Activated gamma-delta T cell (primary cell): ENCODE measurements around the gene MEIS2.
"Not testable (repeated sequence)": the region's sequence is repeated elsewhere in the genome, so short reads cannot be mapped to it uniquely, and the experiment has no call there.

Experiments
- DNase-seq: peaks from one replicate; lab custom pipeline; 2025; lab: John Stamatoyannopoulos, UW

MEIS2 gene

DNA sequence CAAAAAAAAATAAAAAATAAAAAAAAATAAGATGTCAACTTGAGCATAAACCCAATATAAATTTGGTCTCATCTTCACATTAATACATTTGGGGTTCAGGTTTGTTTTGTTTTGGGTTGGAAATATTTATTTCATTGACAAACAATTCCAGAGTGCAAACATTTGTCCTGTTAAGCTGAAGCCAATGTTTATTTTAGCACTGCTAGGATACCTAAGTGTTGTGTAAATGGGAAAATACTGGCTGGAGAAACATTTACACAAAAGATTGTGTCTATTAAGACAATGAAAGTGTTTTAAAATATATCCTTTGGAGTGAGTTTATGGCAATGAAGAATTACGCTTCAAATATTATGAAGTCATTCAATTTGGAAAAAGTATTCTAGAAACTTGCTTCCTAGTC is 91.1 kb downstream of the MEIS2 start:
- DNase-seq: no peak

DNA sequence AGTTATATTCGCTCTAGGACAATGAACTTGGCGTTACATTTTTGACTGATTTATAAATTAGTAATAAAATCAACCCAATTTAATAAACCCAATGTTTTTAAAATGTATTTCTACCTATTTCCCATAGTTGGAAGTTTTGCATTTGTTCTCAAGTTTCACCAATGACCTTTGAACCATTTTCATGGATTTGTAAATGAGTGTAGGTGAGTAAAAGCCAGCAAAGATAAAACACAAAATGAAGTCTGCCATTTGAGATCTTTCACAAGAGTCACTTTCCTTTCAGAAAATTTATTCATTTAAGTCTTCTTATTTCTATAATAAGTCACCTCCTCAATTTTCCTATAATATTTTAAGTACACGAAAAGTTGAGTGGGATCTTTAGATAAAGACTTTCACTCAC is 92.1 kb downstream of the MEIS2 start:
- no peak for DNase-seq

DNA sequence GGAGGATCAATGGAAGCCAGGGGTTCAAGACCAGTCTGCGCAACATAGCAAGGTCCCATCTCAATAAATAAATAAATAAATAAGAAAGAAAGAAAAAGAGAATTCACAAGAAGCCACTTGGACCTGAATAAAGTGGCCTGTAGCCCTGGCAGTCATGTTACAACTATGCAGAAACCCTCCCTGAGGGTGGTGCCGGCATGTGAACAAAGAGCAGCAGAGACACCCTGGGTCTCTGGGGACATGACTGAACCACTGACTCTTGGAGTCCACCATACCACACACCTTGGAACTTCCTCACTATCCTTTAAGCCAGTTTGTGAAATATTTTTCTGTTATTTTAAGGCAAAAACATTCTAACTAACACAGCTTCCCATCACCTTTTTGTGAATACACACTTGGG is 93.0 kb downstream of the MEIS2 start:
- no peak for DNase-seq

DNA sequence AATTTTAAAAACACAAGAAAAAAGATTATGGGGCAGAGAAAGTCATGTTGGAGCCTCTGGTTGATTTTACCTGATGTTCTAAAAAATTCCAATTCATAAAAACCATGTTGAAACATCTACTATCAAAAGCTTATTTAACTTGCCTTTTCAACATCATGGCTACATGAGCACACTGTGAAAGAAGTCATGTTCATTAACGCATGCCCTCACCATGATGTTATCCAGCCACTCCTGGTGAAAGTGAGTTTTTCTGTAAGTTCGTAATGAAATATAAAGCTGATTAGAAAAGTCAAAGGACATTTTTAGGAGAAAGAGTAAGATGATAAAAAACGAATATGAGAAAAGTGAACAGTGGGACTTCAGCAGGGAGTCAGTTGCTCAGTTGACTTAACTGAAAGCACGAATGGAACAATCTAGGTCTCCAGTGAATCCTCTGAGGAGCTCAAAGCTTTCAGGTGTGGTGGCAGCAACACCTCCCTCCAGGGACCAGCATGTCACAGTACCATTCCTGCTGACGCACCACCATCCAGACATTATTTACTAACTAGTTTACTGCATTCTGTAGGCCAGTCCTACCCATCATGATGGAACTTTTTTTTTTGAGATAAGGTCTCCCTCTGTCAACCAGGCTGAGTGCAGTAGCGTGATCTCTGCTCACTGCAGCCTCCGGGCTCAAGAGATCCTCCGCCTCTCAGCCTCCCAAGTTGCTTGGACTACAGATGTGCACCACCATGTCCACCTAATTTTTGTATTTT is 95.2 kb downstream of the MEIS2 start:
- DNase-seq: no peak

DNA sequence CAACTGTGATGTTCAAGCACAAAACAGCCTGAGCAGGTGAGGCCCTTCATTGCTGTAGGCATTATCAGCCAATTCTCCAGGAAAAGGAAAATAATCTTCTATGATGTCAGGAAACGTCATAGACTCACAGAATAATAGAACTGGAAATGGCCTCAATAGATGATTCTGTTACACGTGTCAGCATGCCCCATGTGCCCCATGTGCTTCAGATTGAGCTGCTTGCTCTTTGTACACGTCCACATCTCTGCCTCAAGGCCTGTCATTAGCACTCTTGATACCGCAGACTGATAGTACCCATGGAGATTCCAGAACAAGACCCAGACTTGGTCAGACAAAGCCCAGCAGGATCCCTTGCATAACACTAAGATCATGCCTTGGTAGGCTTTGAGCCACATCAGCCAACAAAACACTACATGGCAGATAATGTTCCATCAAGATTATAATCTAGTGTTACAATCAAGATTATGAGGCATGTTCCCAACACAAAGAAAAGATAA is 95.9 kb downstream of the MEIS2 start:
- no peak for DNase-seq

DNA sequence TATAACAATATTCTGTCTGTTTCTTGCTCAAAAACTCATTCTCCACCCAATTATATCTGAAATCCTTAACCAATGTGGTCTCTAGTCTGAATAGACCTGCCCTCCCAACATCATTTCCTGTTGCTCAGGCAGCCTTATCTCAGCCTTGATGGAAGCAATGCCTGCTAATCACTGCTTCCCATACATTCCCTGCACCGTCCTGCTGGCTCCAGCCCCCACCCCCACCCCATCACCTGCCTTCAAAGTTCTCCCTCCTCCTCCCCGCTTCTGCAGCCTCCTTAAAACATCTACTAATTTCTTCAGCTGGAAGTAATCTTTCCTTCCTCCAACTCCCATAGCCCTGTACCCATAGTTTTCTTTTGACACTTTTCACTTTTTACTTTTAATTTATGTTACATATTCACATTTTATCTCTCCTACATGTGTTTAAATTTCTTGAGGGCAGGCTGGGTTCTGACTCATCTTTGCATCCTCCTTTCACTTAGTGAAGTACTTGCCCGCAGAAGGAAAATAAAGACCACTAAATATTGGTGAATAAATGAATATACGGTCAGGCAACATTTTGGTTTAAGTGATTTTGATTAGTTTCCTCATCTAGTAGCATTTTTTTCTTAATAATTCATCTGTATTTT is 98.2 kb downstream of the MEIS2 start:
- no peak for DNase-seq

DNA sequence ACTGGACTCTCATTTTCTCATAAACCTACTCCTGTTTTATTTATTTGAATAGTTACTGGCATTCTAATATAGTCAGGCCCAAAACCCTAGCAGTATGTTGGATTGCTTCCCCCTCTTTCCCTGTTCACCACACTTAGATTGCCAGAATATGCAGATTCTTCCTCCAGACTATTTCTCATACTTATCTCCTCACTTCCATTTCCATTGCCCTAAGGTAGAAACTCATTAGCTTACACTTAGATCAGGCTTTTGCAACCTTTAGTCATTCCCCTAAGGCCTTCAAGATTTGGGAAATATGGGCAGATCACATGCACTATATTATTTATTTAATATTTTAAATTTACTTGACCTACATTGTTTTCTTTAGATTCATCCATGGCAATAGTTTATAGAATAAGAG is 98.9 kb downstream of the MEIS2 start:
- no peak for DNase-seq

DNA sequence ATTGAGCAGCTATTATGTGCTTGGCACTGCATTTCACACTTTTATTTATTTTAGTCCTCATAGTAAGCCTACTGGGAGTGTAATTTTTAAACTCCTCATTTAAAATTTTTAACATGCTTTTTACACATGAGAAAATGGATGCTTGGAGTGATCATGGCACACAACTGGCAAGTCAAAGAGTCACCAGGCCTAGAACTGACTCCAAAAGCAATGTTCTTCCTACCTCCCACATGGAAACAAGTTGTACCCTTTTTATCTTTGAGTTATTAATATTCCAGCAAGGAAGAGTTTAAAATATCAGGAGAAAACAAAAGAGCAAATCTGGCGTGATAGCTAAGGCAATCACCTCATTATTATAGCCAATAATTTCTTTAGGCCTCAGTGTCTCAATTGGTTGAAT is 100.6 kb downstream of the MEIS2 start:
- no peak for DNase-seq

DNA sequence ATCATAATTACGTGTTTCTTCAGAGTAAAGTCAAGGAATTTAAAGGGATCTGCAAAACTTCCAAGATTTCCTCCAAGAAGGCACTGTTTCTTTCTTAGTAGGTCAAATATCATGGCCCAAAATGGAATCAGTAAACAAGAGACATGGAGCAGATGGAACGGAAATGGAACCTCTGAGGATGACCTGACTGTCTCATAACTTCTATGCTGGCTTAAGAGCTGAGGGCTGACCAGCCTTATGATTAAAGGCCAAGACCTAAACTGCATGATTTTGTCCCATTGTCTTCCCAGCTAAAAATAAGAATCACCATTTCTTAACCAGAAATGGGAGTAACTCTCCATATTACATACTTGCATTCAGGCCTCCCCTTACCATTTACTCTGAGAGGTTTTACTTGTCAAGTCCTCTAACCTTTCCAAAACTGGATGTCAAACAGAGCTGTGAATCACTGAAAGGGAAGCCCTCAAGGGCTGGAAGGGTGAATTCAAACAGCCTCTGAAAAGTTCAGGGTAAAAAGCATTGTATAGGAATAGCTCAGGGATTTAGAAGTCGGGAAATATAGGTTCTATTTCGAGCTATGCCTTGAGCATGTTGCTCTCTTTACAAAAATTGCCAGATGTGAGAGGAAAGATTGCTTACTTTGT is 103.7 kb downstream of the MEIS2 start:
- no peak for DNase-seq

DNA sequence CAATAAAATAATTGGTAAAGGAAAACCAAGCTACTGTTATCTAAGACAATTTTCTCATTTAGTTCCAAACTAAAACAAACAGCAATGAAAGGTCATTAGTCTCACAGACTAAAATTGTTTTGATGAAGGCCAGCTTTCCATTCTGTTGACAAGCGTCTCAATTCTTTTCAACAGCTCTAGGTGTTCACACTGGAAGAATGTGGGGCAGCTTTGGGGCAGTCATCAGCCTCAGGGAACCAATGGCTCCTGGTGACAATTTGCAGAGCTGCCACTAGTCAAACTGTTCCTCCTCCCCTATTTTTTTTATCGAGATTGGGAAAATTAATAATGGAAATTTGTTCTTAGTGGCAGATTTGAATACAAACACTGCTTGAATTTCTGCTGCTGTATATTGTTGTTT is 104.2 kb downstream of the MEIS2 start:
- no peak for DNase-seq

DNA sequence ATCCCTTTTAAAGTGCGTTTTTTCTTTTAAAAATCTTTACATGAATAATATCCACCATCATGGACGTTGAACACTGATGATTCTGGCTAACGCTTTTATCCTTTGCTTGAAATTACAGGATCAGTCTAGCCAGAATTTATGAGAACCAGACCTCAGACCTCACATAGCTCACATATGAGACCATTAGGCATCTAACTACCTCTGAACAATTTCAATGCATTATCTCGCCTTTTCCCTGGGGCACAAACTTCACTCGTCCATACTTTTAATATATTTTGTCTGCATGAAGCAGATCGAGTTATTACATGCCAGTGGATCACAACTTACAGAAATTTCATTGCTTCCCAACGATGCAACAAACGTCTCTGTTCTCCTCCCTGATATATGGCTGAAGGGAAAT is 105.6 kb downstream of the MEIS2 start:
- no peak for DNase-seq

DNA sequence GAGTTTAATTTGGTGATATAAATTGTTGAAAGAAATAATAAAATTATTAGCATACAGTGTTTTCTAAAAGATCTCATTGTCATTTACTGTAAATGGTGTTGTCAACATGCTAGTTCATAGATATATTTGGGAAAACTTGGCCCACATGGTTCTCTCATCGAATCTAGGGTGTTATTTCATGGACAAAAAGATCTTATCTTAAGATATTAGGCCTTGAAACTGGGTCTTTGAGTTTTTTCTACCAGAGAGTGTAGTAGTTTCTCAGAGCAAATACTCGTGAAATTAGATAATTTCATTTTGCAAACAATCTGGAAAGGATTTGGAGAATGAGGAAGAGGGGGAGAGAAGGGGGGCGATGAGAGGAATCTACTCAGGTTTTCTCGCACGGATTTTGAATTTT is 107.9 kb downstream of the MEIS2 start:
- DNase-seq: no peak

DNA sequence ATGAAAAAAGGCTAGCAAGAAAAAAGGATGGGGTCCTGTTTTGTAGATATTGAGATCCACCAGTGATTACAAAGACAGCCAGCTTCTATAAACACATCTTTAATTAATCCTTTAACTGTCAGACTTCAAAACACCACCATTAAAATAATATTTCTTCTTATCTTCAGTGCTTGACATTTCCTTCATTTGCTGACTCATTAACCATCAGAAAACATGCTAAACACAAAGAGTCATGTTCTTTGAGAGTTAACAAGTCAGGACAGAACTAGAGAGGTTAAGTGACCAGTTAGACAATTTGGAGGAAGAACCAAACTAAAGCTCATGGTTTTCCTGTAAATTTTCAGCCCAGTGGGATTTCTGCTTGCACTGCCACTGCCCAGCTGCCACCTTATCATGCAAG is 111.4 kb downstream of the MEIS2 start:
- DNase-seq: no peak

DNA sequence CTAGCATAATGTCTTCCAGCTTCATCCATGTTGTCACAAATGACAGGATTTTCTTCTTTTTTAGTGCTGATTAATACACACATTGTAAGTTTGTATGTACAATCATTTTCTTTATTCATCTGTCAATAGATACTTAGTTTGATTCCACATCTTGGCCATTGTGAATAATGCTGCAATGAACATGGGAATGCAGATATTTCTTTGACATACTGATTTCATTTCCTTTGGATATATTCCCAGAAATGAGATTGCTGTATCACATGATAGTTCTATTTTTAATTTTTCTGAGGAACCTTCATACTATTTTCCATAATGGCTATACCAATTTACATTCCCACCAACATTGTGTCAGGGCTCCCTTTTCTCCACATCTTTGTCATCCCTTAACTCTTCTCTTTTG is 117.9 kb downstream of the MEIS2 start:
- DNase-seq: no peak

DNA sequence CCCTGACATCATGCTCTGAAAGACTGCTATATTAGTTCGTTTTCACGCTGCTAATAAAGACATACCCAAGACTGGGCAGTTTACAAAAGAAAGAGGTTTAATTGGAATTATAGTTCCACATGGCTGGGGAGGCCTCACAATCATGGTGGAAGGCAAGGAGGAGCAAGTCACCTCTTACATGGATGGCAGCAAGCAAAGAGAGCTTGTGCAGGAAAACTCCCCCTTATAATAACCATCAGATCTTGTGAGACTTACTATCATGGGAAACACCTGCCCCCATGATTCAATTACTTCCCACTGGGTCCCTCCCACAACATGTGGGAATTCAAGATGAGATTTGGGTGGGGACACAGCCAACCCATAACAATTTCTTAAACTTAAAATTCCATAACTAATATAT is 120.1 kb downstream of the MEIS2 start:
- DNase-seq: not testable (repeated sequence)

DNA sequence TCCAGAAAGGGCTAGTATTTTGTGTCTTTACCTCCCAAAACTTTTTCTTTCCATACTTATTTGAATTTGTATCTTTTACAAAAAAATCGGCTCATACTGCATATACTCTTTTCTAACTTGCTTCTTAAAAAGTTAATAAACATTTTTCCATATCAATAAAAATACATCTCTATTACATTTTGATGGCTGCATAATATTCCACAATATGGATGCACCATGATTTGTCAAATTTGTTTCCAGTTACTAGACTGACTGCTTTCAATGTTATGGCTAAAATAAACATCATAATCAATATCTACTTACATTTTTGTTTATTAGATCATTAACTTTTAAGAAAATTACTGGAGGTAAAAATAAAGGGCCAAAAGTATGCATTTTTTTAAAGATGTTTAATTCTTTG is 121.7 kb downstream of the MEIS2 start:
- DNase-seq: no peak

DNA sequence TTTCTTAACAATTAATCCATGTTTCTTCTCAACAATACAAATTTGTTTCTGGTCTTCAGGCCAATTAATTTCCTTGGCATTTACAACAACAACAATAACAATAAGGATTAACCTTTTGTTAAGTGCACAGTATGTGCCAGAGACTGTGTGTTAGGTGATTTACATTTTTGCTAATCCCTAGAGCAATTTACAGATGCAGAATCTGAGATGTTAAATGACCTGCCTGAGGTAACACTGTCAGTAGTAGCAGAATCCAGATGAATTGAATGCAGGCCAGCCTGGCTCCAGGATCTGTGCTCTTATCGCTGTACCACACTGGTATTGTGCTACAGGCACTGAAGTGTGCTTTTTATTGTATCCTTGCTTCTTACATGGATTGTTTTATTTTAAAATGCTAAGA is 122.2 kb downstream of the MEIS2 start:
- DNase-seq: no peak

DNA sequence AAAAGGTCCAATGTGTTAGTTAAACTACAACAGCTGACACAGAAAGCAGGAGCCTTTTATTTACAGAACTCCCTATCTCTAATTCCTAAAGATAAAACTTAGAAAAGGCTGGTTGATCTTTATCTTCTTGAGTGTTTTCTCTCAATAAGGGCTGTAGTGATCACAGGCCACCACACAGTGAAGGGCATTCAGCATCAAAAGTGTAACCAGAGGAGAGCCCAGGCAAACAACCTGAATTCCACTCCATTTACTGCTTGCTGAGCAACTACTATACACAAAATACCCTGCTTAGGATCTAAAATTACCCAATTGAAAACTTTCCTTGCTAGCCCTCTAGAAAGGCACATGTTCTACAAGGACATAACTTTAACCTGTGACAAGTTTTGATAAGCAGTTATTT is 122.7 kb downstream of the MEIS2 start:
- DNase-seq: no peak

DNA sequence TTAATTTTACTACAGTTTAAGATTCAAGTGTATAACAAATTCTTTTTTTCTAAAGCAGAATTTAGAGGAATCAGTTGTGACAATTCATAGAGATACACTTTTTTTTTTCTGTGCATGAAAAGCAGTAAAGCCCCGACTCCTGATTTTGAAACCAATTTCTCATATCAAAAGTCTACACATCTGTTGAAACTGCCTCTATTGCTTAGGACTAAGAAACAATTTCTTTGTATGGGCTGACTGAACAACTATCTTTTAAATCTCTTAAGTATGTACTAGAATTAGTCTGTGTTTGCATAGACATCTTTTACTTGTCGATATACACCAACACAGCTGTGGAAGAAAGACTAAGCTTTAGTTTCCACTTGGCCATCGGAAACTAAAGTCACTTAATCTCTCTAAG is 127.6 kb downstream of the MEIS2 start:
- DNase-seq: no peak

DNA sequence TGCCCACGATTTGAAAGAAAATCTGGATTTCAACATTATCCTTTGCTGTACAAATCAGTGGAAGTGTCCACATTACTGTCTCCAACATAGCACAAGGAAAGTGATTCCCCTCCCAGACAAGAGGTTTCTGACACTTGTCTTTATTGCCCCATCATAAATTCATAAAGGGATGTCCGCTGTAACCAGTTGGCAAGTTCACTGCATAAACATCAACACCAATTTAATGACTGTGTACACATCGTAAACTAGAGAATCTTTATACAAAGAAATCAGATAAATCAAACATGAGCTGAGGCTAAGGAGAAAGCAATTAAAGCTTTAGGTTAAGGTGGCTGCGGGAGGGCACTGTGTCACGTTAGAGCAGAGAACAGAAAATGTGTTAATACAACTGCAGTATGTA is 129.8 kb downstream of the MEIS2 start:
- no peak for DNase-seq

DNA sequence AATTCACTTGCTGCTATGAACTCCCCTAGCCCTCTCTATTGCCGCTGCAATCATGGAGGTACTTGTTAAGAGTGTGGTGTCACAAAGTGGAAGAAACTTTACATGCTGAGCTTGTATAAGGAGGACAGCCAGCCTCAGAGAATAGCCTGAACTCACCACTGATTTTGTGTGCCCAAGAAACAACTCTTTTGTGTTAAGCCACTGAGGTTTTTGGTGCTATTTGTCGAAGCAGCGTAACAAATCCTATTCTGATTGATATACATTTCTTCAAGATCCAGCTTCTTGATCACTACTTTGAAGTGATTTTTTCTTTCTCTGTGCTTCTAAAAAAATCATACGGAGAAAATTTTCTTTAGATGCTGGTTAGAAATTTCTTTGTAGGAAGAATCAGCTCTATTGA is 132.4 kb downstream of the MEIS2 start:
- no peak for DNase-seq

DNA sequence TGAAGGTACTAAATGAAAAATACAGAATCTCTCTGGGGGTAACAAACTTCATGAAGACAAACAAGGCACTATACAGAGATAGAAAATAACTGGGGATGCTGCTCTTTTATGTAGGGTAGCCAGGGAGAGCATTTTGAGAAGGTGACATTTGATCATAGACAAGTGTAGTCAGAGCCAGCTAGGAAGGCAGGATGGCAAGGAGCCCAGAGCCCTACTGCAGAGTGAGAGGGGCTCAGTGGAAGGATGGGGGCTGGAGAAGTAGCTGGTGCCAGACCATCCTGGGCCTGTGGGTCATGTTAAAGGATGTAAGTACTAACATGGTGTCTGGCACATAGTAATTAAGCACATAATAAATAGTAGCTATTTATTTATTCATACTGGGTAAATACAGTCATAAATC is 133.6 kb downstream of the MEIS2 start:
- DNase-seq: no peak
